ENCODE results near the gene CDK4. TPM values are rescaled to one million over a fixed set of nuclear protein-coding genes. Genes with fewer than 3 reads are reported as not detected.

CDK4 gene
- total and polyA plus RNA-seq, 2 of the 13 experiments (the other 11 are each of a cell fraction or from before 2014, with no cell fraction given): 191 to 209 TPM

GRCh38 chr12:57726151-57726883 lies 25.8 kb downstream of the CDK4 start (continued):
- TF ChIP-seq AFF4 (CRISPR knock-in tag; IDR thresholded peaks at IDR 0.05) (no peak), ZSCAN9 (CRISPR knock-in tag; IDR thresholded peaks at IDR 0.05; ENCODE audit: borderline replicate concordance) (no peak), ZFP41 (CRISPR knock-in tag; IDR thresholded peaks at IDR 0.05; ENCODE audit: borderline replicate concordance) (no peak), DMAP1 (CRISPR knock-in tag; IDR thresholded peaks at IDR 0.05) (peak; percentile 39; the same call in 1 of the 2 replicates), GABPA (IDR thresholded peaks at IDR 0.05; ENCODE audit: low read depth, low read length) (no peak), GABPA (CRISPR knock-in tag; IDR thresholded peaks at IDR 0.05; ENCODE audit: low read depth) (peak; percentile 27), LRRFIP1 (CRISPR knock-in tag; conservative IDR thresholded peaks at IDR 0.05) (no peak), ZFP62 (CRISPR knock-in tag; IDR thresholded peaks at IDR 0.05) (no peak)
- TF ChIP-seq, protein P1, sequence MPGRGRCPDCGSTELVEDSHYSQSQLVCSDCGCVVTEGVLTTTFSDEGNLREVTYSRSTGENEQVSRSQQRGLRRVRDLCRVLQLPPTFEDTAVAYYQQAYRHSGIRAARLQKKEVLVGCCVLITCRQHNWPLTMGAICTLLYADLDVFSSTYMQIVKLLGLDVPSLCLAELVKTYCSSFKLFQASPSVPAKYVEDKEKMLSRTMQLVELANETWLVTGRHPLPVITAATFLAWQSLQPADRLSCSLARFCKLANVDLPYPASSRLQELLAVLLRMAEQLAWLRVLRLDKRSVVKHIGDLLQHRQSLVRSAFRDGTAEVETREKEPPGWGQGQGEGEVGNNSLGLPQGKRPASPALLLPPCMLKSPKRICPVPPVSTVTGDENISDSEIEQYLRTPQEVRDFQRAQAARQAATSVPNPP (CRISPR knock-in tag; IDR thresholded peaks at IDR 0.05): no peak
- TF ChIP-seq, protein P2, sequence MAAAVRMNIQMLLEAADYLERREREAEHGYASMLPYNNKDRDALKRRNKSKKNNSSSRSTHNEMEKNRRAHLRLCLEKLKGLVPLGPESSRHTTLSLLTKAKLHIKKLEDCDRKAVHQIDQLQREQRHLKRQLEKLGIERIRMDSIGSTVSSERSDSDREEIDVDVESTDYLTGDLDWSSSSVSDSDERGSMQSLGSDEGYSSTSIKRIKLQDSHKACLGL (CRISPR knock-in tag; IDR thresholded peaks at IDR 0.05): 0 out of 2 replicates have a peak, but pooled peaks have one; percentile 48
- TF ChIP-seq, protein P3, sequence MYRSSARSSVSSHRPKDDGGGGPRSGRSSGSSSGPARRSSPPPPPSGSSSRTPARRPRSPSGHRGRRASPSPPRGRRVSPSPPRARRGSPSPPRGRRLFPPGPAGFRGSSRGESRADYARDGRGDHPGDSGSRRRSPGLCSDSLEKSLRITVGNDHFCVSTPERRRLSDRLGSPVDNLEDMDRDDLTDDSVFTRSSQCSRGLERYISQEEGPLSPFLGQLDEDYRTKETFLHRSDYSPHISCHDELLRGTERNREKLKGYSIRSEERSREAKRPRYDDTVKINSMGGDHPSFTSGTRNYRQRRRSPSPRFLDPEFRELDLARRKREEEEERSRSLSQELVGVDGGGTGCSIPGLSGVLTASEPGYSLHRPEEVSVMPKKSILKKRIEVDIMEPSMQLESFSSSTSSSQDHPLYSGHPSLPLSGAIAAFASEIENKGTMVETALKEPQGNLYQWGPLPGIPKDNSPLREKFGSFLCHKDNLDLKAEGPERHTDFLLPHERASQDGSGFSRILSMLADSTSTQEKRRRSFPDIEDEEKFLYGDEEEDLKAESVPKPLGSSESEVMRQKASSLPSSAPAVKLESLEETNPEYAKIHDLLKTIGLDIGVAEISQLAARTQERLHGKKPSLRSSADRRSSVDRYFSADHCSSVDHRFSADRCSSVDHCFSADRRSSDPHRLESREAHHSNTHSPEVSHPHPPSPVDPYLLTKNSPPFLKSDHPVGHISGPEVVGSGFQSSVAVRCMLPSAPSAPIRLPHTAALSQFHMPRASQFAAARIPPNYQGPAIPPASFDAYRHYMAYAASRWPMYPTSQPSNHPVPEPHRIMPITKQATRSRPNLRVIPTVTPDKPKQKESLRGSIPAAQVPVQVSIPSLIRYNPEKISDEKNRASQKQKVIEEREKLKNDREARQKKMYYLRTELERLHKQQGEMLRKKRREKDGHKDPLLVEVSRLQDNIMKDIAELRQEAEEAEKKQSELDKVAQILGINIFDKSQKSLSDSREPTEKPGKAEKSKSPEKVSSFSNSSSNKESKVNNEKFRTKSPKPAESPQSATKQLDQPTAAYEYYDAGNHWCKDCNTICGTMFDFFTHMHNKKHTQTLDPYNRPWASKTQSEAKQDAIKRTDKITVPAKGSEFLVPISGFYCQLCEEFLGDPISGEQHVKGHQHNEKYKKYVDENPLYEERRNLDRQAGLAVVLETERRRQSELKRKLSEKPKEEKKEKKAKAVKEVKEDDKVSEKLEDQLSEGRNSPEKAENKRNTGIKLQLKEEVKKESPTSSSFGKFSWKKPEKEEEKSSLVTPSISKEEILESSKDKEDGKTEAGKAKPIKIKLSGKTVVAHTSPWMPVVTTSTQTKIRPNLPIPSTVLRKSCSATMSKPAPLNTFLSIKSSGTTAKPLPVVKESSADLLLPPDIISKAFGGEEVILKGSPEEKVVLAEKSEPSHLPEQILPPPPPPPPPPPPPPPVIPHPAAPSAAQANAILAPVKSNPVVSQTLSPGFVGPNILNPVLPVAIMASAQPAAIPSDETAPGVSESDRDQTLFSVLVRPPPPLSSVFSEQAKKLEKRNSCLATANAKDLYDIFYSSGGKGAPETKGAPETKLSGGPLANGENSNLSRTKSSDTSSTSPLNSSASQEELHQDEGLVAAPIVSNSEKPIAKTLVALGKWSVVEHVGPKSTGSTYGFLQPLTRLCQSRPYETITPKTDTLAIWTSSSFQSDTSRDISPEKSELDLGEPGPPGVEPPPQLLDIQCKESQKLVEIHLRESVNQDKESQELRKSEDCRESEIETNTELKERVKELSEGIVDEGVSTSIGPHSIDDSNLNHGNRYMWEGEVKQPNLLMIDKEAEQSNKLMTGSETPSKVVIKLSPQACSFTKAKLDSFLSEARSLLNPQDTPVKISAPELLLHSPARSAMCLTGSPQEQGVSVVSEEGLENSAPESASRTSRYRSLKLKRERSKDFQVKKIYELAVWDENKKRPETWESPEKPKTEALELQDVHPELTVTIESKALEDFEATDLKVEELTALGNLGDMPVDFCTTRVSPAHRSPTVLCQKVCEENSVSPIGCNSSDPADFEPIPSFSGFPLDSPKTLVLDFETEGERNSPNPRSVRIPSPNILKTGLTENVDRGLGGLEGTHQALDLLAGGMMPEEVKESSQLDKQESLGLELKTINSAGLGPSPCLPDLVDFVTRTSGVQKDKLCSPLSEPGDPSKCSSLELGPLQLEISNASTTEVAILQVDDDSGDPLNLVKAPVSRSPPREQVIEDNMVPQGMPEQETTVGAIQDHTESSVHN (CRISPR knock-in tag; IDR thresholded peaks at IDR 0.05): no peak
